Mucosa of descending colon (tissue), 3 donors: ENCODE measurements around the gene CD164L2. TPM values are rescaled to one million over a fixed set of nuclear protein-coding genes. Genes with fewer than 3 reads are reported as not detected.

Source experiments
- ATAC-seq: fragments of 200-7000 bp; cut with Tn5 transposase; one replicate; pipeline ENCODE4 v1.9.1; 2020; ENCODE audit warnings: mild to moderate bottlenecking, moderate library complexity
- DNase-seq, 3 donors: peaks; one replicate each; pipeline ENCODE4 v3.0.0-alpha.2; 2020
- H3K36me3 ChIP-seq: fragments of 200-600 bp; one replicate; pipeline ENCODE4 v1.8.0; 2021; ENCODE audit warnings: low read depth, mild to moderate bottlenecking
- H3K4me1 ChIP-seq: fragments of 200-600 bp; one replicate; pipeline ENCODE4 v1.8.0; 2021; ENCODE audit warnings: low read depth, mild to moderate bottlenecking
- H3K4me3 ChIP-seq: fragments of 200-600 bp; one replicate; pipeline ENCODE4 v1.8.0; 2021; ENCODE audit warnings: mild to moderate bottlenecking
- H3K9me3 ChIP-seq: fragments of 200-600 bp; one replicate; pipeline ENCODE4 v1.8.0; 2021; ENCODE audit warnings: mild to moderate bottlenecking
- intact Hi-C, 2 donors: fragments of 100-400 bp; cut with DNase I in 1 of 2; cut with micrococcal nuclease in 1 of 2; formaldehyde crosslinking; loops; one replicate each; pipeline versions ENCODE4 v1.11.0 to v1.11.1; 2022; cut with DNase I, micrococcal nuclease
- total RNA-seq, 3 donors: library from RNA; stranded (reverse); fragmentation: NEBNext Ultra II Directional in 2 of 3; extraction: Animal tissue kit (Norgen Biotek cat#: 25700) in 2 of 3; gene quantifications; one replicate each; pipeline versions ENCODE4 v1.2.1 to v1.2.4, GENCODE V29; 2021 to 2023
- TF ChIP-seq, protein P1 (sequence below): fragments of 200-600 bp; IDR thresholded peaks from one replicate; pipeline ENCODE4 v1.8.0; 2022; ENCODE audit warnings: antibody characterized with exemption, mild to moderate bottlenecking
- donor health status: DM: no; HTN: no; CAD: no; lungs with moderate emphysema.
- donor health status: DM: no; HTN: no; CAD: no.
- donor health status: DM: no; HTN: yes; CAD: no.

The CD164L2 gene
- total RNA-seq, 3 donors from 2014 or later: 0.29 to 1.3 (median 0.51) TPM

GRCh38 chr1:27365372-27366112, 17.6 kb downstream of the CD164L2 start:
- ATAC-seq (peak; percentile 80), DNase-seq (peak; percentile 91 to 94 (median 93))
- intact Hi-C loops: no loop called here
- H3K36me3 ChIP-seq: no peaks in the 10 kb centered on the region
- H3K9me3 ChIP-seq: no peaks in the 10 kb centered on the region
- H3K4me1 ChIP-seq: peaks cover 7% of the 10 kb centered on the region
- H3K4me3 ChIP-seq: peak overlapping the region; percentile 22
- TF ChIP-seq, protein P1, sequence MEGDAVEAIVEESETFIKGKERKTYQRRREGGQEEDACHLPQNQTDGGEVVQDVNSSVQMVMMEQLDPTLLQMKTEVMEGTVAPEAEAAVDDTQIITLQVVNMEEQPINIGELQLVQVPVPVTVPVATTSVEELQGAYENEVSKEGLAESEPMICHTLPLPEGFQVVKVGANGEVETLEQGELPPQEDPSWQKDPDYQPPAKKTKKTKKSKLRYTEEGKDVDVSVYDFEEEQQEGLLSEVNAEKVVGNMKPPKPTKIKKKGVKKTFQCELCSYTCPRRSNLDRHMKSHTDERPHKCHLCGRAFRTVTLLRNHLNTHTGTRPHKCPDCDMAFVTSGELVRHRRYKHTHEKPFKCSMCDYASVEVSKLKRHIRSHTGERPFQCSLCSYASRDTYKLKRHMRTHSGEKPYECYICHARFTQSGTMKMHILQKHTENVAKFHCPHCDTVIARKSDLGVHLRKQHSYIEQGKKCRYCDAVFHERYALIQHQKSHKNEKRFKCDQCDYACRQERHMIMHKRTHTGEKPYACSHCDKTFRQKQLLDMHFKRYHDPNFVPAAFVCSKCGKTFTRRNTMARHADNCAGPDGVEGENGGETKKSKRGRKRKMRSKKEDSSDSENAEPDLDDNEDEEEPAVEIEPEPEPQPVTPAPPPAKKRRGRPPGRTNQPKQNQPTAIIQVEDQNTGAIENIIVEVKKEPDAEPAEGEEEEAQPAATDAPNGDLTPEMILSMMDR: no peak

DNA sequence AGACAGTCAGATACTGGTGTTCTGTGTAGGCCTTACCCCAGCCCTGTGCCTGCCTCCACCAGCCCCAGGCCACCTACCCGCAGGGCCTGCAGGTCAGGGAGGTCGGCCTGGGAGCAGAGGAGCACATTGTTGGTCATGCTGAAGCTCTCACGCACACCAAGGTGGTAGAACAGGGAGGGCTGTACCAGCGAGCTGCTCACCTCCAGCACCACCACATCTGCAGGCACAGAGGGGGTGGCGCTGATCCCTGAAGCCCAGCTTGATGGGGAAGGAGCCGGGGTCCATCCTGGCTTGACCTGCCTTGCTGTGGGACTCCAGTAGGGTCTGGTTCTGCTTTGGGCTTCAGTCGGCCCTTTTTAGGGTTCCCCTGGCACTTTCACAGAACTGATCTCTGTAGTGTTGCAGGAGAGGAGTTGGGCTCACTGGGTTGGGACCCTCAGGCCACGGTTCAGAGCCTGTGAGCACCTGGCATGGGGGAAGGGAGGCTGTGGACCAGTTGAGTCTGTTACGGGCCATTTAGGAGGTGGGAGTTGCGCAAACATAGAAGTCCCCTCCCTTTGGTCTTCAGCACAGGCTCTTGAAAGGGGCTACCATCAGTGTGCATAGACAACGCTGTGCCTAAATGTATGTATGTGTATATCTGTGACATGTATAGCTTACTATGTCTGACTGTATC, 18.3 kb downstream of the CD164L2 start:
- Histone ChIP-seq H3K9me3 (no peaks in the 10 kb centered on the region), H3K4me1 (peaks cover 7% of the 10 kb centered on the region), H3K36me3 (no peaks in the 10 kb centered on the region), H3K4me3 (no peak overlapping the region)
- ATAC-seq (no peak), DNase-seq (no peak)
- intact Hi-C loops: no loop called here
- TF ChIP-seq, protein P1: no peak

GRCh38 chr1:27363766-27364695, 19.1 kb downstream of the CD164L2 start:
- ATAC-seq: no peak
- TF ChIP-seq, protein P1: no peak
- H3K36me3 ChIP-seq: no peaks in the 10 kb centered on the region
- H3K9me3 ChIP-seq: no peaks in the 10 kb centered on the region
- intact Hi-C loops: no loop called here
- peaks cover 7% of the 10 kb centered on the region for H3K4me1 ChIP-seq
- H3K4me3 ChIP-seq: no peak overlapping the region
- no peak for DNase-seq

GRCh38 chr1:27361553-27361952, 21.6 kb downstream of the CD164L2 start:
- DNase-seq (no peak), ATAC-seq (no peak)
- no peaks in the 10 kb centered on the region for H3K9me3 ChIP-seq
- no peaks in the 10 kb centered on the region for H3K36me3 ChIP-seq
- intact Hi-C loops: no loop called here
- TF ChIP-seq, protein P1: no peak
- H3K4me1 ChIP-seq: peaks cover 9% of the 10 kb centered on the region
- no peak overlapping the region for H3K4me3 ChIP-seq

DNA sequence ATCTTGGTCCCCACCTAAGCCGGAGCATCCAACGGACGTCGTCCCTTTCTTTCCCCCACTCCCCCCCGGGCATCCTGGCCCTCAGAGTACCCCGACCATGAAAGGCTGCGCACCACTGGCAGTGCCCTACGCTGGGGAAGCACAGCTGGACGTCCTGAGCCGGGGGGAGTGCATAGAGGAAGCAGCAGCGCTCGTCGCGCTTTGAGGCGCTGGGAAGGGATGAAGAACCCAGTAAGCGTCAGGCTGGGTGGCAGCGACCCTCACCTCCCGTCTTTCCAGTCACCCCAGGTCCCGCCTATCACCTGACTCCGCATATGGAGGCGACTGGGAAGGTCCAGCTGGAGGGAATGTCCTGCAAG, 22.1 kb downstream of the CD164L2 start:
- TF ChIP-seq, protein P1: no peak
- Histone ChIP-seq H3K4me3 (no peak overlapping the region), H3K4me1 (peaks cover 9% of the 10 kb centered on the region), H3K9me3 (no peaks in the 10 kb centered on the region), H3K36me3 (no peaks in the 10 kb centered on the region)
- no peak for ATAC-seq
- DNase-seq: no peak
- intact Hi-C loops: no loop called here
